H9 (cell line): Measurements from ENCODE around the gene LPAR1. TPM values are rescaled to one million over a fixed set of nuclear protein-coding genes. Genes with fewer than 3 reads are reported as not detected.
A peak's percentile ranks its signal among the peaks of the same experiment; 100 is the strongest.

Experiments
- DNase-seq: peaks from one replicate; pipeline ENCODE4 v3.0.0-alpha.2; 2017
- H2AFZ ChIP-seq: one replicate; pipeline ENCODE4 v1.6.1; 2013; ENCODE audit warnings: mild to moderate bottlenecking, low read length, control low read depth, moderate library complexity
- H2AK5ac ChIP-seq: 2 replicates; pipeline ENCODE4 v1.6.1; 2013; ENCODE audit warnings: low read length, control low read depth, mixed read lengths; ENCODE audit not compliant: insufficient read length
- H2BK120ac ChIP-seq: one replicate; pipeline ENCODE4 v1.6.1; 2013; ENCODE audit warnings: low read depth, mild to moderate bottlenecking, low read length, control low read depth, inconsistent platforms; ENCODE audit not compliant: poor library complexity, severe bottlenecking
- H2BK12ac ChIP-seq: 2 replicates; pipeline ENCODE4 v1.6.1; 2013; ENCODE audit warnings: low read length, control low read depth, mixed read lengths, low read depth; ENCODE audit not compliant: insufficient read length
- H2BK15ac ChIP-seq: 2 replicates; pipeline ENCODE4 v1.6.1; 2013; ENCODE audit warnings: low read depth, low read length, control low read depth
- H2BK20ac ChIP-seq: one replicate; pipeline ENCODE4 v1.6.1; 2013; ENCODE audit warnings: low read depth, mild to moderate bottlenecking, low read length, control low read depth, inconsistent platforms; ENCODE audit not compliant: poor library complexity, severe bottlenecking
- H2BK5ac ChIP-seq: 2 replicates; pipeline ENCODE4 v1.6.1; 2013; ENCODE audit warnings: low read length, control low read depth, mixed read lengths; ENCODE audit not compliant: insufficient read length
- H3K14ac ChIP-seq: 2 replicates; pipeline ENCODE4 v1.6.1; 2013; ENCODE audit warnings: low read length, control low read depth; ENCODE audit not compliant: insufficient read depth
- H3K18ac ChIP-seq: 2 replicates; pipeline ENCODE4 v1.6.1; 2013; ENCODE audit warnings: low read depth, mild to moderate bottlenecking, mixed read lengths, low read length, control low read depth; ENCODE audit not compliant: insufficient read length
- H3K23ac ChIP-seq: 2 replicates; pipeline ENCODE4 v1.6.1; 2013; ENCODE audit warnings: low read length, control low read depth, mixed read lengths, low read depth; ENCODE audit not compliant: insufficient read length
- H3K23me2 ChIP-seq: 2 replicates; pipeline ENCODE4 v1.6.1; 2013; ENCODE audit warnings: low read depth, mild to moderate bottlenecking, mixed read lengths, low read length, control low read depth; ENCODE audit not compliant: insufficient read length, poor library complexity, severe bottlenecking
- H3K27ac ChIP-seq: 2 replicates; pipeline ENCODE4 v1.5.1; 2013; ENCODE audit warnings: low read length, control low read depth, mixed read lengths, low read depth; ENCODE audit not compliant: insufficient read length
- H3K27me3 ChIP-seq: 2 replicates; pipeline ENCODE4 v1.6.1; 2013; ENCODE audit warnings: low read length, control low read depth, inconsistent platforms; ENCODE audit not compliant: insufficient read depth
- H3K4ac ChIP-seq: 2 replicates; pipeline ENCODE4 v1.6.1; 2013; ENCODE audit warnings: low read depth, mild to moderate bottlenecking, control low read depth, inconsistent platforms, low read length, moderate library complexity
- H3K4me1 ChIP-seq: 2 replicates; pipeline ENCODE4 v1.6.1; 2013; ENCODE audit warnings: low read length, control low read depth, inconsistent platforms; ENCODE audit not compliant: insufficient read depth
- H3K4me2 ChIP-seq: 2 replicates; pipeline ENCODE4 v1.6.1; 2013; ENCODE audit warnings: low read length, control low read depth, mixed read lengths; ENCODE audit not compliant: insufficient read length, insufficient read depth
- H3K56ac ChIP-seq: 2 replicates; pipeline ENCODE4 v1.6.1; 2013; ENCODE audit warnings: low read depth, mild to moderate bottlenecking, mixed read lengths, low read length, control low read depth; ENCODE audit not compliant: insufficient read length
- H3K79me1 ChIP-seq: 2 replicates; pipeline ENCODE4 v1.6.1; 2013; ENCODE audit warnings: low read depth, mild to moderate bottlenecking, moderate library complexity, low read length, control low read depth, inconsistent platforms; ENCODE audit not compliant: insufficient read depth, poor library complexity, severe bottlenecking
- H3K79me2 ChIP-seq: 2 replicates; pipeline ENCODE4 v1.6.1; 2013; ENCODE audit warnings: low read length, control low read depth, inconsistent platforms; ENCODE audit not compliant: insufficient read depth
- H3K9ac ChIP-seq: 2 replicates; pipeline ENCODE4 v1.6.1; 2013; ENCODE audit warnings: low read length, control low read depth, mixed read lengths; ENCODE audit not compliant: insufficient read length; ENCODE audit errors: extremely low read depth
- H3K9me3 ChIP-seq: one replicate; pipeline ENCODE4 v1.6.1; 2013; ENCODE audit warnings: low read depth, low read length, inconsistent platforms; ENCODE audit not compliant: control insufficient read depth
- H3T11ph ChIP-seq: one replicate; pipeline ENCODE4 v1.6.1; 2013; ENCODE audit warnings: mild to moderate bottlenecking, low read length, control low read depth, inconsistent platforms
- H4K20me1 ChIP-seq: one replicate; pipeline ENCODE4 v1.6.1; 2013; ENCODE audit not compliant: control insufficient read depth, insufficient read length, insufficient read depth
- H4K5ac ChIP-seq: 2 replicates; pipeline ENCODE4 v1.6.1; 2013; ENCODE audit warnings: low read depth, mild to moderate bottlenecking, mixed read lengths, low read length, control low read depth; ENCODE audit not compliant: insufficient read length
- H4K8ac ChIP-seq: replicated peaks from 2 replicates; pipeline ENCODE4 v1.6.1; 2013; ENCODE audit warnings: low read length, control low read depth, mixed read lengths, low read depth; ENCODE audit not compliant: insufficient read length
- H4K91ac ChIP-seq: 2 replicates; pipeline ENCODE4 v1.6.1; 2013; ENCODE audit warnings: low read depth, mild to moderate bottlenecking, moderate library complexity, mixed read lengths, low read length, control low read depth; ENCODE audit not compliant: insufficient read length
- H3K27ac Mint-ChIP-seq, 3 experiments: 2 replicates in 2 of 3; 3 replicates in 1 of 3; pipeline ENCODE4 v1.8.0; 2020 to 2021; ENCODE audit warnings: mixed read lengths in 3 of 3, mild to moderate bottlenecking in 1 of 3, moderate library complexity in 1 of 3
- H3K27me3 Mint-ChIP-seq: 2 replicates; pipeline ENCODE4 v1.8.0; 2021; ENCODE audit warnings: low read depth, mild to moderate bottlenecking, moderate library complexity, mixed read lengths
- H3K36me3 Mint-ChIP-seq, 3 experiments: 2 replicates in 2 of 3; 3 replicates in 1 of 3; pipeline ENCODE4 v1.8.0; 2020 to 2021; ENCODE audit warnings: low read depth in 3 of 3, mixed read lengths in 3 of 3; ENCODE audit not compliant: insufficient read depth in 1 of 3
- H3K4me1 Mint-ChIP-seq, 2 experiments: 2 replicates each; pipeline ENCODE4 v1.8.0; 2020; ENCODE audit warnings: mixed read lengths in 2 of 2
- H3K4me3 Mint-ChIP-seq, 2 experiments: 2 replicates in 1 of 2; 3 replicates in 1 of 2; pipeline ENCODE4 v1.8.0; 2020 to 2021; ENCODE audit warnings: mild to moderate bottlenecking in 2 of 2, mixed read lengths in 2 of 2, moderate library complexity in 1 of 2
- H3K9me3 Mint-ChIP-seq, 2 experiments: 2 replicates in 1 of 2; 3 replicates in 1 of 2; pipeline ENCODE4 v1.8.0; 2020; ENCODE audit warnings: mild to moderate bottlenecking in 2 of 2, mixed read lengths in 2 of 2, moderate library complexity in 1 of 2
- WGBS: extraction: QIAGEN DNeasy Blood & Tissue Kit; methylation state at CpG from one replicate; pipeline ENCODE4 v1.1.7; 2013; ENCODE audit warnings: missing lambda C conversion rate, low lambda C conversion rate, mixed read lengths; ENCODE audit not compliant: insufficient read length; ENCODE audit errors: extremely low coverage; 5-methylcytosine and 5-hydroxymethylcytosine counted together
- total RNA-seq: library from RNA; stranded (reverse); gene quantifications from 2 replicates; pipeline ENCODE4 v1.2.1, GENCODE V29; 2021
- TF ChIP-seq, protein P1 (sequence below): fragments of 200-600 bp; sonication (generic); conservative IDR thresholded peaks from 3 replicates; pipeline ENCODE4 v1.8.0; 2021; ENCODE audit warnings: antibody characterized with exemption, mild to moderate bottlenecking

Gene LPAR1
- total RNA-seq, 1 experiment from 2014 or later = 1.3 TPM

DNA sequence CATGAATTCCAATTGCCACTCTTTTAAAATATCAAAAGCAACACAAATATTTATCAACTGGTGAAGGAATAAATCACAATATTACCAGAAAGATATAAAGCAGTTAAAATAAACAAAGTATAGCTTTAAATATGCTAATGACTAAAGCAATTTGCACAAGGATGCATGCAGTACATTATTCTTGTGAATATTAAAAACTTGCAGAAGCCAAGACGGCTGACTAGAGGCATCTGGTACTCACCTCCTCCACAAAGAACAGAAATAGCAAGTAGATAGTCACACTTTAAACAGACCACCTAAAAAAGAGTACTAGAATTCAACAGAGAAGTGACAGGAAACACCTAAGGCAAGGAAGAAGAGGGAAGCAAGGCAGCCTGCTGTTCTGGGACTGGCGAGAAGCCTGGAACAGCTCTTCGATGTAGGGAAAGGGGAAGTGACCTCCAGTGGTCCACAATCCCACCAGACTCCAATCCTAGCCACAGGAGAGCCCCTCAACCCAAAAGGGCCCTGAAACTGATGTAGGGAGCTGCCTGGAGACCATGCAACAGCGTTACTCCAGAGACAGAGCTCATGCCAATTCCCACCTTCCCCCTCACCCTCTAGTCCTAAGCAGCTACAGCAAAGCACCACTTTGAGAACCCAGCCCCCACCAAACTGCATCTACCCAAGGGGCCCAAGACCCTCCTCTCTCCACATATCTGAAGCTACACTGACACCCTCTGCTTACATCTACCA is 86.3 kb downstream of the LPAR1 start:
- no peak overlapping the region for H3K23ac ChIP-seq
- H3K4me1 ChIP-seq = no peaks in the 10 kb centered on the region
- no peak overlapping the region for H3K4me2 ChIP-seq
- H3K9me3 ChIP-seq = no peaks in the 10 kb centered on the region
- H4K8ac ChIP-seq = no peak overlapping the region
- H4K91ac ChIP-seq = no peak overlapping the region
- H3K27ac ChIP-seq = no peak overlapping the region
- no peak overlapping the region for H3K4me3 Mint-ChIP-seq
- peak overlapping the region in 2 of 3 experiments; percentile 25 to 92; a peak in 3 of 7 replicates for H3K27ac Mint-ChIP-seq
- H3K36me3 Mint-ChIP-seq = peaks cover 0 to 4% (median 0%) of the 10 kb centered on the region in 3 experiments; a peak in 1 of 7 replicates
- no peak overlapping the region for H3K9ac ChIP-seq
- H3K27me3 ChIP-seq = no peaks in the 10 kb centered on the region
- WGBS = no CpG with 5 or more reads among the region's 4 CpGs
- no peak for DNase-seq
- H3K4ac ChIP-seq = no peak overlapping the region
- H2BK120ac ChIP-seq = no peak overlapping the region
- TF ChIP-seq, protein P1, sequence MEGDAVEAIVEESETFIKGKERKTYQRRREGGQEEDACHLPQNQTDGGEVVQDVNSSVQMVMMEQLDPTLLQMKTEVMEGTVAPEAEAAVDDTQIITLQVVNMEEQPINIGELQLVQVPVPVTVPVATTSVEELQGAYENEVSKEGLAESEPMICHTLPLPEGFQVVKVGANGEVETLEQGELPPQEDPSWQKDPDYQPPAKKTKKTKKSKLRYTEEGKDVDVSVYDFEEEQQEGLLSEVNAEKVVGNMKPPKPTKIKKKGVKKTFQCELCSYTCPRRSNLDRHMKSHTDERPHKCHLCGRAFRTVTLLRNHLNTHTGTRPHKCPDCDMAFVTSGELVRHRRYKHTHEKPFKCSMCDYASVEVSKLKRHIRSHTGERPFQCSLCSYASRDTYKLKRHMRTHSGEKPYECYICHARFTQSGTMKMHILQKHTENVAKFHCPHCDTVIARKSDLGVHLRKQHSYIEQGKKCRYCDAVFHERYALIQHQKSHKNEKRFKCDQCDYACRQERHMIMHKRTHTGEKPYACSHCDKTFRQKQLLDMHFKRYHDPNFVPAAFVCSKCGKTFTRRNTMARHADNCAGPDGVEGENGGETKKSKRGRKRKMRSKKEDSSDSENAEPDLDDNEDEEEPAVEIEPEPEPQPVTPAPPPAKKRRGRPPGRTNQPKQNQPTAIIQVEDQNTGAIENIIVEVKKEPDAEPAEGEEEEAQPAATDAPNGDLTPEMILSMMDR = no peak
- no peak overlapping the region for H3K56ac ChIP-seq
- H4K5ac ChIP-seq = no peak overlapping the region
- H3K18ac ChIP-seq = no peak overlapping the region
- H3K23me2 ChIP-seq = no peaks in the 10 kb centered on the region
- H2BK5ac ChIP-seq = no peak overlapping the region
- no peak overlapping the region for H2AK5ac ChIP-seq
- H3K27me3 Mint-ChIP-seq = no peaks in the 10 kb centered on the region
- H2AFZ ChIP-seq = no peak overlapping the region
- H3K79me1 ChIP-seq = no peaks in the 10 kb centered on the region
- H2BK12ac ChIP-seq = no peak overlapping the region
- no peaks in the 10 kb centered on the region for H4K20me1 ChIP-seq
- no peak overlapping the region for H3K14ac ChIP-seq
- H3K4me1 Mint-ChIP-seq = peaks cover 7 to 21% of the 10 kb centered on the region in 2 experiments; a peak in 3 of 4 replicates
- H2BK20ac ChIP-seq = no peak overlapping the region
- peaks cover 0 to 3% of the 10 kb centered on the region in 2 experiments; a peak in 2 of 5 replicates for H3K9me3 Mint-ChIP-seq
- H2BK15ac ChIP-seq = no peak overlapping the region
- H3K79me2 ChIP-seq = no peaks in the 10 kb centered on the region
- no peak overlapping the region for H3T11ph ChIP-seq
